SK-N-MC (cell line): ENCODE data around the gene ZCCHC17.

Experiments
- EZH2 ChIP-seq: fragments of 200-600 bp; sonication (generic); IDR thresholded peaks from one replicate; pipeline ENCODE4 v1.6.1; 2017; ENCODE audit warnings: antibody characterized with exemption
- POLR2AphosphoS5 ChIP-seq: IDR thresholded peaks from 2 replicates; pipeline ENCODE4 v1.6.1; 2012; ENCODE audit warnings: mild to moderate bottlenecking, low read depth, low read length, borderline replicate concordance

DNA sequence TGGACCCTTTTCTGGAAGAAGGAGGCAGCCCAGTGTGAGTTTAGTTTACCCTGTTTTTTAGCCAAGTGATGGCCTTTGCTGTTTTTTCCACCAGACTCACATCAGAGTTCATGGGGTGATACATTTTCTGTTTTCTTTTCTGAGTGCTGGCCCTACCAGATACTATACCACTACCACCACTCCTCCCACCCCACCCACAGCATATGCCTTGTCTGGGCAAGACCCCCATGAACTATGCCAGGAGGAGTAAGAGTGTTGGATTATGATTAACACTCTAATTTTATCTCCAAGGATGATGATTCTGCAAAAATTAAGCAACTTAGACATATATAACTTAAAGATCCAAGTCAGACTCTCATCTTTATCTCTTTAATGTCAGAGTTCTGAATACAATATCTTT lies 50.0 kb downstream of the ZCCHC17 start:
- no peak for TF ChIP-seq POLR2AphosphoS5
- no peak for TF ChIP-seq EZH2
